NK-92 treated with Interleukin-12 subunit alpha and Interleukin-12 subunit beta, amount 100 ng/mL, for 24 hours (cell line): ENCODE data around the gene NTRK2.
"Not testable (repeated sequence)": the region's sequence is repeated elsewhere in the genome, so short reads cannot be mapped to it uniquely, and the experiment has no call there.

Experiments used
- DNase-seq: peaks from one replicate; lab custom pipeline; 2025; lab: John Stamatoyannopoulos, UW

NTRK2 gene

DNA sequence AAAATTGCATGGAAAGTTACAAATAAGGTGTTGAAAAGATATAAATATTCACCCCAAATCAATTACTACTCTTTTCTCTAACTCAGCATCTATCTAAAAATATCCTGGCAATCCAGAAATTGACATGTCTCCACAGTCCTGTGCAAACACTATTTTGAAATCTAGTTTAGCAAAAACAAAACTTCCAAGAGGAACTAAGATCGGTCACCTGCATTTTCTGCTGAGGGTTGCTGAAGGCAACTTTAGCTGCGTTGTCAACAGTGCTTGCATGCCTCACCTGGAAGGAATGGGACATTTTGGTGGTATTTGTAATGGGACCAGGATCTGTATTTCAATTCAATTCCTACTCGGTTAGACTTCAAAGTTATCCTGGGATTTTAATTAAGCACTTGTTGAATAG, 398.3 kb downstream of the NTRK2 start:
- DNase-seq: no peak

- DNase-seq: not testable (repeated sequence)
Observed at GRCh38 chr9:85069421-85069820, 399.9 kb downstream of the NTRK2 start.
